Sigmoid colon (tissue), 3 donors: ENCODE results near the gene TPPP2.

Experiments
- POLR2A ChIP-seq, 2 donors: fragments of 450-650 bp; IDR thresholded peaks; one replicate each; pipeline ENCODE4 v1.6.1; 2016; ENCODE audit warnings: antibody characterized with exemption in 2 of 2, mild to moderate bottlenecking in 2 of 2, moderate library complexity in 2 of 2
- TF ChIP-seq, protein P1 (sequence below), 4 experiments: fragments of 450-650 bp in 3 of 4; fragments of 200-600 bp in 1 of 4; IDR thresholded peaks; one replicate each; pipeline ENCODE4 v1.5.1; 2016 to 2019; ENCODE audit warnings: antibody characterized with exemption in 4 of 4, mild to moderate bottlenecking in 3 of 4, moderate library complexity in 2 of 4

DNA sequence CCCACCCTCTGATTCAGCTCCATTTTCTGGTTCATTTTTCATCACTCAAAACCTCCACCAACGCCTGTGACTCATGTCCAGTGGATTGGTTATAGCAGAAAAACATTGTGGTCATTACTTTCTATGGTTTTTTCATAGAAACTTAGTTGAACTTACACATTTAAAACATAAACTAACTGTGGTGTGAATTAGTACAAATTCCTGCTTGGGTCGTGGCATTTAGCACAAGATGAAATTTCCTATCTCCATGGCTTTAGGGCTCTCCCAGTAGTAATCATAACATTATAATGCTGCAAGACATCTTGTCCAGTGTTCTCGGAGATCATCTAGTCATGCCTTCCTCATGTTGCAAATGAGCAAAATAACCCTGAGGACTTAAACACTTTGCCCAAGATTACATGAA, 19.3 kb downstream of the TPPP2 start:
- TF ChIP-seq, protein P1, sequence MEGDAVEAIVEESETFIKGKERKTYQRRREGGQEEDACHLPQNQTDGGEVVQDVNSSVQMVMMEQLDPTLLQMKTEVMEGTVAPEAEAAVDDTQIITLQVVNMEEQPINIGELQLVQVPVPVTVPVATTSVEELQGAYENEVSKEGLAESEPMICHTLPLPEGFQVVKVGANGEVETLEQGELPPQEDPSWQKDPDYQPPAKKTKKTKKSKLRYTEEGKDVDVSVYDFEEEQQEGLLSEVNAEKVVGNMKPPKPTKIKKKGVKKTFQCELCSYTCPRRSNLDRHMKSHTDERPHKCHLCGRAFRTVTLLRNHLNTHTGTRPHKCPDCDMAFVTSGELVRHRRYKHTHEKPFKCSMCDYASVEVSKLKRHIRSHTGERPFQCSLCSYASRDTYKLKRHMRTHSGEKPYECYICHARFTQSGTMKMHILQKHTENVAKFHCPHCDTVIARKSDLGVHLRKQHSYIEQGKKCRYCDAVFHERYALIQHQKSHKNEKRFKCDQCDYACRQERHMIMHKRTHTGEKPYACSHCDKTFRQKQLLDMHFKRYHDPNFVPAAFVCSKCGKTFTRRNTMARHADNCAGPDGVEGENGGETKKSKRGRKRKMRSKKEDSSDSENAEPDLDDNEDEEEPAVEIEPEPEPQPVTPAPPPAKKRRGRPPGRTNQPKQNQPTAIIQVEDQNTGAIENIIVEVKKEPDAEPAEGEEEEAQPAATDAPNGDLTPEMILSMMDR (IDR thresholded peaks at IDR 0.05) = no peak
- no peak for TF ChIP-seq POLR2A (IDR thresholded peaks at IDR 0.05)
